HG03064 (cell line): ENCODE data around the gene TMEM222.

ENCODE experiments used
- ATAC-seq: cut with Tn5 transposase; IDR thresholded peaks from one replicate; pipeline ENCODE4 v1.9.1; 2021; ENCODE audit warnings: low read depth; ENCODE audit not compliant: unreplicated experiment

The TMEM222 gene

GRCh38 chr1:27306071-27306470 is 15.9 kb upstream of the TMEM222 start:
- ATAC-seq = no peak

- ATAC-seq = no peak
Measured at GRCh38 chr1:27306892-27307761, 14.8 kb upstream of the TMEM222 start.

GRCh38 chr1:27307874-27308598 is 13.9 kb upstream of the TMEM222 start:
- no peak for ATAC-seq

GRCh38 chr1:27314169-27314568 is 7.8 kb upstream of the TMEM222 start:
- no peak for ATAC-seq

- no peak for ATAC-seq
Measured at GRCh38 chr1:27314737-27315136, 7.2 kb upstream of the TMEM222 start.

- no peak for ATAC-seq
Measured at GRCh38 chr1:27316860-27317259, 5.1 kb upstream of the TMEM222 start.

GRCh38 chr1:27318136-27318535 is 3.8 kb upstream of the TMEM222 start:
- no peak for ATAC-seq

- ATAC-seq = no peak
Measured at GRCh38 chr1:27318596-27318995, 3.4 kb upstream of the TMEM222 start.

GRCh38 chr1:27322569-27323240 is 742 bp downstream of the TMEM222 start:
- no peak for ATAC-seq

GRCh38 chr1:27325286-27325685 is 3.3 kb downstream of the TMEM222 start:
- no peak for ATAC-seq

- ATAC-seq = no peak
Measured at GRCh38 chr1:27327964-27328363, 6.0 kb downstream of the TMEM222 start.

- ATAC-seq = no peak
Measured at GRCh38 chr1:27330786-27331185, 8.8 kb downstream of the TMEM222 start.

- no peak for ATAC-seq
Measured at GRCh38 chr1:27331426-27331825, 9.5 kb downstream of the TMEM222 start.

GRCh38 chr1:27331922-27332321 is 10.0 kb downstream of the TMEM222 start:
- ATAC-seq = no peak

- no peak for ATAC-seq
Measured at GRCh38 chr1:27332536-27333281, 10.7 kb downstream of the TMEM222 start.

GRCh38 chr1:27333717-27334279 is 11.8 kb downstream of the TMEM222 start:
- no peak for ATAC-seq

- no peak for ATAC-seq
Measured at GRCh38 chr1:27335506-27336422, 13.8 kb downstream of the TMEM222 start.

- ATAC-seq = no peak
Measured at GRCh38 chr1:27336756-27337155, 14.8 kb downstream of the TMEM222 start.

- ATAC-seq = no peak
Measured at GRCh38 chr1:27338751-27339150, 16.8 kb downstream of the TMEM222 start.
